A549 treated with RU486 at 1 μM for 4 hours (cell line): ENCODE data around the gene C7orf57. TPM values are rescaled to one million over a fixed set of nuclear protein-coding genes. Genes with fewer than 3 reads are reported as not detected.

Experiments
- total RNA-seq: library from RNA; stranded (reverse); fragments of 200-300 nt; extraction: Qiagen RNA extraction; gene quantifications from 5 replicates; pipeline ENCODE4 v1.2.3, GENCODE V29; 2022; ENCODE audit warnings: low read depth

C7orf57 gene
- total RNA-seq, result 0.17 to 0.32 TPM (median 0.21 TPM) in 4 of 5 replicates, not detected in the other

GRCh38 chr7:48035301-48035966, at the start of gene C7orf57:
Gene C7orf57, plus strand, starts transcription at chr7:48035543. Its CDS starts 766 bp downstream, at chr7:48036309.

DNA sequence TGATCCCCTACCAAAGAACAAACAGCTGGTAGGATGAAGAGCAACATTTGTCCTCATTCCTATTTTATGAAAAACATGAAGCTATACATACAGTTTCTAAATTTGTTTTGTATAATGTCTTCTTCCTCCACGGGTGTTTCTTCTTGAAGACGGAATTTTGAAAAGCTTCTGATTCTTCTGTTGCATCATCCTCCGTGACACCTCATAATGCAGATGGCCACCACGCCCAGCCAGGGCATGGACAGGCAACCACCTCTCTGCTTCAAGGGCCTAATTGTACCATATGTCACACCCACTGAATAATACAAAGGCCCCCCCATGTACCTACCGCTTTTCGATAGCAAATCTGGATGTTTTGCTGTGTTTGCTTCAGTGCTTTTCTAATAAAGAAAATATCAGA, 6.4 kb upstream of the C7orf57 start, which contains the start of gene SUN3:
TSS of gene SUN3 (minus strand) at position 170 of the 400 bp plus-strand sequence. CDS start at position 1, 169 bp downstream.

GRCh38 chr7:48089046-48090003, 54.0 kb downstream of the C7orf57 start, which contains the start of gene UPP1:
Gene UPP1, plus strand, starts transcription at chr7:48089265. Its CDS starts 5,519 bp downstream, at chr7:48094784.

Other genes with a start within 250 kb of the C7orf57 start
- 0.05 to 0.62 TPM (median 0.10 TPM) in 5 replicates for gene PKD1L1, start 87.1 kb upstream of the C7orf57 start, total RNA-seq
- gene HUS1, start 55.9 kb upstream of the C7orf57 start, total RNA-seq, result 17.7 to 23.1 TPM (median 18.7 TPM) in 5 replicates
- 0.20 TPM in 1 of 5 replicates, not detected in the others for gene SUN3, start 6.4 kb upstream of the C7orf57 start, total RNA-seq
- gene UPP1, start 53.7 kb downstream of the C7orf57 start, total RNA-seq, result 64.8 to 101 TPM (median 88.5 TPM) in 5 replicates
- 0.05 to 0.19 TPM (median 0.06 TPM) in 4 of 5 replicates, not detected in the other for gene ABCA13, start 135.9 kb downstream of the C7orf57 start, total RNA-seq